ENCODE data around the gene KLHDC3.

The KLHDC3 gene, protein sequence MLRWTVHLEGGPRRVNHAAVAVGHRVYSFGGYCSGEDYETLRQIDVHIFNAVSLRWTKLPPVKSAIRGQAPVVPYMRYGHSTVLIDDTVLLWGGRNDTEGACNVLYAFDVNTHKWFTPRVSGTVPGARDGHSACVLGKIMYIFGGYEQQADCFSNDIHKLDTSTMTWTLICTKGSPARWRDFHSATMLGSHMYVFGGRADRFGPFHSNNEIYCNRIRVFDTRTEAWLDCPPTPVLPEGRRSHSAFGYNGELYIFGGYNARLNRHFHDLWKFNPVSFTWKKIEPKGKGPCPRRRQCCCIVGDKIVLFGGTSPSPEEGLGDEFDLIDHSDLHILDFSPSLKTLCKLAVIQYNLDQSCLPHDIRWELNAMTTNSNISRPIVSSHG

DNA sequence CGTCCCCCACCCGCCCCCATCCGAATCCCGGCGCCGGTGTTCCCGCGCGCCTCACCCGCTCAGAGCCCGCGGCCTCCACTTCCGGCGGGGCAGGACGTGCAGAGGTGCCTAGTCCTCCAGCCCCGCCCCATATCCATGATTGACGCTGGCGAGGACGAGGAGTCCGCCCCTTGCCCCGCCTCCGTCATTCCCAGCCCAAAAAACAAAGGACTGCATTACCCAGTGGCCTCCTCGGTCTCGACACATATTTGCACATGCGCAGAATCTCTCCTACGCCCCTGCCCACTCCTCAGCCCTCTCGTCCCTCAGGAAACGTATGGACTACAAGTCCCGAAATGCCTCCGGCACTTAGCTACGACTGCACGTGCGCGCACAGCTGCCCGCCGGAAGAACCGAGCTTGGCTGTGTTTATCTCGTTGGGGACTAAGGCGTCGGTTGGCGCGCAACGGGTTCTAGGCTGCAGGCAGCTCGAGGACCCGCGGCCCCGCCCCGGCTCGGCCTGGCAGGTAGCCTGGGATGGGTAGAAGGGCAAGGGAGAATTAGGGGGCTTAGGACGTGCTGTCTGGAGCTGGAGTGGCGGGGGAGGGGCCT is at the start of gene KLHDC3, which contains the start of gene MEA1:
TSS of gene KLHDC3 (plus strand) at position 407 of the 591 bp plus-strand sequence. CDS start 2,944 bp downstream, outside the sequence.
TSS of gene MEA1 (minus strand) at position 104 of the 591 bp plus-strand sequence. CDS start 133 bp downstream, outside the sequence.
- peak; percentile 99 for DNase-seq (ENCODE audit: low read depth in 2 of 2)

DNA sequence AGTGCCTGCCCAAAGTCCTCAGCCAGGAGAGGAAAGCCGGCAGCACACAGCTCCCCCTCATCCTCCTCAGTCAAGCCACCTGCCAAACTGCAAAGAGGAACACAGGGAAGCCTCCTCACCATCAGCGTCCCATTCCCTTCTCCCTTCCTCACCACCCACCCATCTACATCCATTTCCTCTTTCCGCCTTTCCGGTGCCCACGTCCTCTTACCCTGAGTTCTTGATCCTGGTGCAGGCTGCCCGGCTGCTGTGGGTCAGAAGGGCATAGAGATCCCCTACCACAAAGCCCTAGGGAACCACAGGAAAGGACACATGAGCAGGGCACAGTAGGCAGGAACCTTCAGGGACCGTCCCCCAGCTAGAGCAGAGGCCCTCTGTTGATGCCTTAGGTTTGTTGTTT is 47.5 kb upstream of the KLHDC3 start:
- DNase-seq (ENCODE audit: low read depth in 2 of 2), result no peak

DNA sequence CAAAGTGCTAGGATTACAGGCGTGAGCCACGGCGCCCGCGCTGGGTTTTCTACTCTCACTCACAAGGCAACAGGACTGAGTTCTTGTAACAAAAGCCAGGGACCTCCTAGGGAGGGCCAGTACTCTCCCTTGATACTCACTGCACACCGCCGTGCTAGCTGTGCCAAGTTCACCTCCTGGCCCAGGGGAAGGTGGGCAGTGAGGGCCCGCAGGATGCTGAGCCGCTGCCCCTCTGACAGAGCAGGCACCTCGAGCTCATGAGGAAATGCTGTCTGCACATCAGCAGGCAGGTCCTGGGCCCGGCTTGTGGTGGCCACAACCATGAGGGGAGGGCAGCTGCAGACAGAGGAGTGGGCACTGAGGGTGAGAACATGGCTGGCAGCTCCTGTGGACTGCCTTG is 46.8 kb upstream of the KLHDC3 start:
- no peak for DNase-seq (ENCODE audit: low read depth in 2 of 2)

DNA sequence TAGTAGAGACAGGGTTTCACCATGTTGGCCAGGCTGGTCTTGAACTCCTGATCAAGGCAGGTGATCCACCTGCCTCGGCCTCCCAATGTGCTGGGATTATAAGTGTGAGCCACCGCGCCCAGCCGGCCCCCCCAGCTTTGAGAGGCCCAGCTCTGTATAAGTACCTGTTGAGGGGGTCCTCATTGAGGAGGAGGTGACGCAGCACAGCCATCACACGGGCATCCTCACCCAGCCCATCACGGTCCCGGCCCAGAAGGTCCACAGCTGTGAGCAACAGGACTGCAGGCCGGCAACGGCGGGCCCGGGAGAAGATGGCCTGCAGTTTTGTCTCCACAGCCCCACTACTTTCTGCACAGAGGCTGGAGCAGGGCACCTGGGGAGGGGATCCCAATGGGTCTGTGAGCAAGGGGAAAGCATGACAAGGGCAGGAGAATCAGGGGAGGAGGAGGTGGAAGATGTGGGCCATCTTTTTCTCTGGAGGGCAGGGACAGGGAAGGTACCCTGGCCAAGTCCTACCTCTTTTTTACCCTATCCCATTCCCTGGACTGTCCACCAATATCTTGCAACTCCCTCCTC is 45.8 kb upstream of the KLHDC3 start:
- DNase-seq (ENCODE audit: low read depth in 2 of 2), result no peak

DNA sequence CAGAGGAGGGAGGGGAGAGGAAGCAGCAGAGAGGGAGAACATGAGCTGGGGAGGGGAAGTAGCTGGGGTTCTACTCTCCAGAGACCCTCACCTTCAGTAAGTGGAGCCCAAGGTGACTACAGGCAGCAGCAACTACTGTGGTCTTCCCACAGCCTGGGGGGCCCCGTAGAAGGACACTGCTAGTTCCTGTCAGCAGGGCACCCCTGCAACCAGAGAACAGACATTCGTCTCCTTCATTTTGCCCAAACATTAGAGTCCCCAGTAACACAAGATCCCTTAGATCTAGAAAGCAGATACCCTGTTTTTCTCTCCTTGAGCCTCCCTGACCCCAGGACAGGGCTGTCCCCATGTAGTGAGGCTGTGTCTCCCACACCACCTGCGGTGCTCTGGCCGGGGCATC is 45.3 kb upstream of the KLHDC3 start:
- DNase-seq (ENCODE audit: low read depth in 2 of 2), result no peak

DNA sequence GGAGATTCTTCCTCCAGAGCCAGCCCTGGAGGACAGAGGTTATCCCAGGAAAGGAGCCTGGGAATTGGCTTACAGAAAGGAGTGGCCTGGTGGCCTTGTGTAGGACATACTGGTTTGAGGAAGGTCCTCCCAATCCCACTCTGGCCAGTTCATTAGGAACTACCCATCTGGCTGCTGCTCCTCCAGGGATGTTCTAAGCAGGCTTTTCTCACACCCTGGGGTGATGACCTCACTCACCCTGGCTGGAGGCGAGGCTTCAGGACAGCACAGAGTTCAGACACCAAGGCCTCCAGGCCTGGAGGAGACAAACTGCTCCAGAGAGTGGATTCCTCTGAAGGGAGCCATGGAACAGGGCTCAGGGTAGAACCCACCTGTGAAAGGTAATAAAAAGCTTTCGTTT is 44.6 kb upstream of the KLHDC3 start:
- DNase-seq (ENCODE audit: low read depth in 2 of 2), result no peak

DNA sequence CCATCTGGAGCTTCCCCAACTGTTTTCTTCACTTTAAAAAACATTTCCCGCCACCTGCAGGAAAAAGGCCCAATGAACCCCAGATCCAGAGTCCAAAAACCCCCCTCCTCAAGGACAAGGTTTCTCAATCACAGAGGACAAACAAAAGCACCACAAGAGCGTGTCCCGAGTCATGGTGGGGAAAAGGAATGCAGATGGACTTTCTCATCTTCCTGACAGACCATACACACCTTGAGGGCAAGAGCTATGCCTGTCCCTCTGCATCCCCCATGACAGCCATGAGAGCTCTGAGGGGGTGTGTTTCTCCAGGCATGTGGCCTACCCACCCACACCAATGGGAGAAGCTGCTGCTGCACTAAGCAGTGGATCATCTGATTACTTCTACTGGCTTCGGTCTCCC is 44.1 kb upstream of the KLHDC3 start:
- DNase-seq (ENCODE audit: low read depth in 2 of 2), result no peak

DNA sequence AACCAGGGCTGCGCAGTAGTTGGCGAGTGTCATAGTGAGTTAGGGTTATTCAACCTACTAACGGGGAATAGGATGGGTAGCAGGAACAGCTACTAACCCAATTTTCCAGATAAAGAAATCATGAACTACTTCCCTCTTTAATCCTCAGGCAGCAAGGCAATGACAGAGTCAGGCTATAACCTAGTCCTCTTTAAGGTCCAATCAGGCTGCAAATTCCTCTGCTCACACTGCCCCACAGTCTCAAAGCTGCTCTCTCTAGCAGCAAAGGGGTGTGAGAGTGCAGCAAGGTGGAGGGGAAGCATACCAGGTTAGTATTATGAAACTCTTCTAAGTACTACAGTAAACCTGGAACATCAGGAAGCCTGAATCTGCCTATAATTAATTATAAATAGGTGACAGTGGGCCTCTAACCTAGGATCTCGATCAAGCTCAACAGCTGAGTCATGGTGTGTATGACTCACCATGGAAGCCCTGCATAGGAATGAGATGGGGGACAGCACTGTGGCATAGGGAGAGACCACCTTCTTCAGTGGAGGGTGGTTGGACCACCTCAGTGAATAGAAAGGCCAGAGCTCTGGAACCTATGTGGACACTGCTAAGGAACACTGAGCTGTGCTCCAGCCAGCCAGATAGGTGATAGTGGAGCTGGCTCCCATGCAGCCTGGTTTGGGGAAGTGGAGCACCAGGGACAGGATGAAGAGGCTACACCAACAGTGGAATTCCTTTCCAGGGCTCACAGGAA is 43.0 kb upstream of the KLHDC3 start:
- no peak for DNase-seq (ENCODE audit: low read depth in 2 of 2)

DNA sequence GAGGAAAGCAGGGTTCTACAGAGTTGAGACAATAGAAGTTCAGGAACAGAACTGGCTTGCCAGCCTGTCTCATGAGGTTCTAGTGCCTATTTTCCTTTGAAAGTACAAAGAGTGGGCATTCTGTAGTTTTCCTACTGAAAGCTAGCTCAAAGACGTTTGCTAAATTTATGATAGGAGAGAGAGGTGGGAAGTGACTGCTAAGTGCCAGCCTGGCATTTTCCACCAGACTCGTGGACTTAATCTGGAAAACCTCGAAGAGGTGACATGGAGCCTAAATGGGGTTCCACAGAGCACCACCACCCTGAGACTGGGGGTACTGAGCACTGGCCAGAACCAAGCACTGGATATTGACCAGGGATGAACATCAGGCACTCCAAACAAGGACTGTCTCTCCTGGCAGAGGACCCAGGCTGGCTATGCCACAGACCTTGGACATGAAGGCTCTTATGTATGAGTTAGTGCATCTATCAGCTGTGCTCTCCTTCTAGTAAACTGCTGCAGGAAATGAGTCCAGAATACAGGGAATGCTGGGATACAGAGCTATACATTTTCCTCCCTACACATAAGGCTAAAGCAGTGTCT is 42.2 kb upstream of the KLHDC3 start:
- DNase-seq (ENCODE audit: low read depth in 2 of 2), result no peak

DNA sequence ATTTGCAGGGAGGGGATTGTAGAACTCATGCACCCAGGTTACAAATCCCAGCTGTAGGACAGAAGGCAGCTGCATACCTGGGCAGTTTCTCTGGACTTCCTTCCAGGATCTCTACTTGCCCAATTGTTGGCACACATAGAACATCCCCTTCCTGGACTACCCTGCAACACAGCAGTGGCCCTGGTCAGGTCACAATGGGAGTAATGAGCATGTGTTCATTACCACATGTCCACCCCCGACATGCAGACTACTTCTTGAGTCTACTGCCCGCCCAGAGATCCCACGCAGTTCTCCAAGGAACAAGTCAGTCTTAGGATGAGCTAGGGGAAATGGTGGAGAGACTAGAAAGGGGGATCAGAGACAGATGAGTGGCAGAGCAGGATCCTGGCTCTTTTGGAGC is 40.1 kb upstream of the KLHDC3 start:
- DNase-seq (ENCODE audit: low read depth in 2 of 2), result no peak

DNA sequence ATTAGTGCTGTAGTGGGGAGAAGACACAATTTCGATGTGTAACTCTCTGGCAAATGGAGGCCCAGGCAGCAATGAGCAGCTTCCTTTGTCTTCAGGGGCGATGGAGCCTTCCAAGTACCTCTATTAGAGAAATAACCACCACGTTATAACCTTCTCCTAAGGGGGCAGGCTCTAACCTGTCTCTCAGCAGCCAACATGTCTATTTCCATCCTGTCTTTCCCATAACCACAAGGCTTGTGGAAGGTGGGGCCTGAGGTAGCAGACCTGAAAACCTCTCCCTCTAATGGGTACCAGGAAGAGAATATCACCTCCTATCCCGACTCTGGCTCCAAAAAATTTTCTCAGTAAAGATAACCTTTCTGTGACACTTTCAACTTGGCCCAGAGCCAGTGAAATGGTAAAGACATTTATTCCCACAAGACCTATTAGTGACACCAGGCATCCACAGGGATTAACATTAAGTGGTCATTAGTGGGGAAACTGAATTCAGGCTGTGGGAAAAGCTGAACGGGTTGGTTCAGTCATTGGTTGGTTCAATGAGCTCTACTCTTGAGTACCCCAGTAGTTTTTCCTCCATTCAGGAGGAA is 39.0 kb upstream of the KLHDC3 start:
- DNase-seq (ENCODE audit: low read depth in 2 of 2), result no peak

DNA sequence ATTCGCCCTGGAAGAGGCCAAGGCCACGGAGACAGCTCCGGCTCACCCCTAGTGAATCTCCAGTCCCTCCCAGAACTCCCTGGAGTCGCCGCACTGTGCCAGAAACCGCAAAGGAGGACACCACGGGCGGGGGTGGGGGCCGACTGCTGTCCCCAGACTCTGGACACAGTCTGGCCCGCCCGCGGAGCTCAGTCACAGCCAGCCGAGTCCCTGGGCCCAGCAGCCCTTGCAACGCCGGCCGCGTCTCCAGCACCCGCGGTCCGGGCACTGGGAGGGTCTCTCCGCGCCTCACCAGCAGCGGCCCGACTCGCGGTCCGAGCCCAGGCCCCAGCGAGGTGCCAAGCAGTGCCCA is 35.6 kb upstream of the KLHDC3 start:
- DNase-seq (ENCODE audit: low read depth in 2 of 2), result no peak

DNA sequence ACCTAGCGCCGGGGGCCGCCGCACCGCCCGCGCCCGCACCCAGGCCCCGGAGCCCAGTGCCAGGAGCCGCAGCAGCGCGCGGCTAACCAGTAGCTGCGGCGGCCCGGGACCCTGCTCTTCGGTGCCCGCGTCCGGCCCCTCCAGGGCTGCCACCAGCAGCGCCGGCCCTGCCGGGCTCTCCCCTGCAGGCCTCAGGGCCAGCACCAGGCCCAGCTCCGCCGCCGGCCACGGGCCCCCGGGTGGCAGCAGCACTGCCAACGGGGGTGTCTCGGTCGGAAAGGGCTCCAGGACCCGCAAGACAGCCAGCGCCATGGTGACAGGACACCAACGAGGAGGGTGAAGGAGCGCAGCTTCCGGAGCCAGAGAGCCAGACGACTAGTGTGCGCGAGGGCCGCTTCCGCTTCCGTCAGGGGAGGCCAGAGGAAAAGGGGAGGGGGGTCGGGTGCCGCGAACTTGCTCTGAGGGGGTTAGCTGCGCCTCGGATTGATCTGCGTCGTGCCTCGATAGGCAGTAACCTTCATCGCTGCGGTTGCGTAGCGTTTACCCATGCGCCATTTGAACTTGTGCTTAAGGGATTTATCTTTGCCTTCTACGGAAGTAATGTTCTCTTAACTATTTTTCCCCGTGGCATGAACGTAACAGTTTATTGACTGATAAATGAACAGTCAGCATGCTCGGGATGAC is 35.1 kb upstream of the KLHDC3 start, which contains the start of gene PEX6:
TSS of gene PEX6 (minus strand) at position 343 of the 684 bp plus-strand sequence. CDS start at position 312, 31 bp downstream.
- DNase-seq (ENCODE audit: low read depth in 2 of 2), result peak; percentile 88 to 91

DNA sequence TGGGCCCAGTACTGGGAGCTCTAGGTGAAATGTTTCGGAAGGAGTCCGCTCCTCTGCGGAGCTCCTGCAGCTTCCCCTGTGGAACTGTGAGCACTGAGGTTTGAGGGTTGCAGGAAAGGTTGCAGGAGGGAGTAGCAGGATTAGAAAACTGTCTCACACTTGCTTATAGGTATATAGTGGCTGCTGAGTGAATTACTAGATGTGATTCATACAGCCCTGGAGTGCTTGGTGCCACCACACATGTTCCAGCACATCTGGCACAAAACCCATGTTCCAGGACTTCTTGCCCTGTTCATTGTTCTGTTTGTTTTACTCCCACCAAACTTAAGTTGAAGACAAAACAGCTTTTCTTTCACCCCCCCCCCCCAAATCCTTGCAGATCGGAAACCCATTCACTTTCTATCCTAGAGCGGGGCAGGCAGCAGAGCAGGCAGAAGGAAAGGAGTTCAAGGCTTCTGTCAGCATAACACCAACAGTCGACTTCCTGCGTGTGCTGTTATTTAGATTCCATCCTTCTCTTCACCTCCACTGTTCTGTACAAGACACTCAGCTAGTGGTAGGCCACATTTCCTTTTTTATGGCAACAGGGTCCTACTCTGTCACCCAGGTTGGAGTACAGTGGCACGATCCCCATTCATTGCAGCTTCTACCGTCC is 34.4 kb upstream of the KLHDC3 start:
- no peak for DNase-seq (ENCODE audit: low read depth in 2 of 2)

DNA sequence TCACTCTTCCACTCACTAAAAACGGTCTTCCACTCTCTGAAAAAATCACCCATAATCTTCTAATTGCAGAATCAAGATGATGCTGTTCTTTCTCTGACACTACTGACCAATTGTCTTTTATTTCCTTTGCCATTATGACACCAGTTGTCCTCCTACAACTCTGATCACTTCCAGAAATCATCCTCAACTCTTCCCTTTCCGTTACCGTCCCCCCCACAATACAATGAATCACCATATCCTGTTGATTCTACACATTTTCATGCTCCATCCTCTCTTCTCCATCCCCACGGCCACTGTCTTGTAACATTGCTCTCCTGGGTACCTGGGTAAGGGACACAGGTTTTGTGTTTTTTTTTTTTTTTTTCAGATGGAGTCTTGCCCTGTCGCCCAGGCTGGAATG is 32.2 kb upstream of the KLHDC3 start:
- no peak for DNase-seq (ENCODE audit: low read depth in 2 of 2)

DNA sequence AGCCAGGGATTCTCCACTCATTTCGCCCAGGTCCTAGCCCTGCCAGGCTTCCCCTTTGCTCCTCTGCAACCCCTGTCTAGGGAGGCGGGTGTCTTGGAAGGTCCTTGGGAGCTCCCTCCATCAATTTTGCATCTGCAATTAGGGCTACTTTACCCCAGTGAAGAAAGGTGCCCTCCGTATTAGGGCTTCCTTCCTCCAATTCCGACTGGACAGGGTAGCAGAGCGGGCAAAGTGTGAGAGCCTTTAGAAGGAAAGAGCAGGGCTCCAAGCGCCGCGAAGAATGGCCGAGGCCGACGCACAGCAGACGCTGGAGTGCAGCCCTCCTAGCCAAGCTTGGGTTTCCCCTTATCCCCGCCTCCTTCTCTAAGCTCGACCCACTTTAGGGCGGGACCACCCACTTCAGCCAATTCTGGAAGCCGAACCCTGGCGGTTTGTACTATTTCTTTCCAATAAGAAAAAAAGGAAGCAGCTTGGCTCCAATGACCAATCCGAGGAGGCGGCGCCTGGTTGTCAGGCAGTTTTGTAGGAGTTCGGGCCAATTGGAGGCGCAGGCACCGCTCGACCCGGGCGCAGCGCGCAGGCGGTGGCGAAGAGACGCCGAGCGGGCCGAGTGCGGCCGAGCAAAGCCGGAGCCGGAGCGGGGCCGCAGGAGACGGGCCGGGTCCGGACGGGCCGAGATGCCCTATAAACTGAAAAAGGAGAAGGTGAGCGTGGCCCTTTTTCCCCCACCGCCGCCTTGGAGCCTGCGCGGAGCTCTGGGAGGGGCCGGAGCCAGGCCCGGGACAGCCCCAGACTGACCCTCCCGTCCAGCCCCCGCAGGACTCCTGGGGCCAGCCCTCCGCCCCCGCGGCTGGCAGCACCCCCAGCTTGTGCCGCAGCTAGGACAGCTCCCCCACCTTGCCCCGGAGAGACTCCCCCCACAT is 29.8 kb upstream of the KLHDC3 start, which contains the start of gene PPP2R5D:
TSS of gene PPP2R5D (plus strand) at position 570 of the 923 bp plus-strand sequence. CDS start at position 678, 108 bp downstream.
- peak; percentile 94 to 95 for DNase-seq (ENCODE audit: low read depth in 2 of 2)

DNA sequence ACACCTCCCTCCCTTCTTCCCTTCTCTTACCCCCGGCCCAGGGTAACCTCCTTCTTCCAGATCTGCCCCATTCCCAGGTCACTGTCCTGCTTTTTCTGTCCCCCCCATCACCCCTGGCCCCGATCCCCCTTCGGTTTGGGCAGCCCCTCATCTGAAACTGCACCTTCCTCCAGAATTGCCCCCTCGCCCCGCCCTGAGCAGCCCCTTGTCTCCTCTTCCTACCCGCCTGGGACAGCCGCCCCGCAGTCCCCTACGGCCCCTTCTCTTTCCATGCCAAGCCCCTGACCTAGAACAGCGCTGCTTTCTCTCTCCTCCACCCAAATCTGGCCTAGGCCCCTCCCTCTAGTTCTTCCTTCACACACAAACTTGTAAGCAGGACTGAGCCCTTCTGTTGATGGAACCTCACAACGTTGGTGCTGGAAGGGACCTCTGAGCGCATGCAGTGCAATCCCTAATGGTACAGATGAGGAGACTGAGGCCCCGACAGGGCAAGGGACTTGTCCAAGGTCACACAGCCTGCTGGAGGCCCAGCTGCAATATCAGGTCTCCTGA is 29.0 kb upstream of the KLHDC3 start:
- no peak for DNase-seq (ENCODE audit: low read depth in 2 of 2)

DNA sequence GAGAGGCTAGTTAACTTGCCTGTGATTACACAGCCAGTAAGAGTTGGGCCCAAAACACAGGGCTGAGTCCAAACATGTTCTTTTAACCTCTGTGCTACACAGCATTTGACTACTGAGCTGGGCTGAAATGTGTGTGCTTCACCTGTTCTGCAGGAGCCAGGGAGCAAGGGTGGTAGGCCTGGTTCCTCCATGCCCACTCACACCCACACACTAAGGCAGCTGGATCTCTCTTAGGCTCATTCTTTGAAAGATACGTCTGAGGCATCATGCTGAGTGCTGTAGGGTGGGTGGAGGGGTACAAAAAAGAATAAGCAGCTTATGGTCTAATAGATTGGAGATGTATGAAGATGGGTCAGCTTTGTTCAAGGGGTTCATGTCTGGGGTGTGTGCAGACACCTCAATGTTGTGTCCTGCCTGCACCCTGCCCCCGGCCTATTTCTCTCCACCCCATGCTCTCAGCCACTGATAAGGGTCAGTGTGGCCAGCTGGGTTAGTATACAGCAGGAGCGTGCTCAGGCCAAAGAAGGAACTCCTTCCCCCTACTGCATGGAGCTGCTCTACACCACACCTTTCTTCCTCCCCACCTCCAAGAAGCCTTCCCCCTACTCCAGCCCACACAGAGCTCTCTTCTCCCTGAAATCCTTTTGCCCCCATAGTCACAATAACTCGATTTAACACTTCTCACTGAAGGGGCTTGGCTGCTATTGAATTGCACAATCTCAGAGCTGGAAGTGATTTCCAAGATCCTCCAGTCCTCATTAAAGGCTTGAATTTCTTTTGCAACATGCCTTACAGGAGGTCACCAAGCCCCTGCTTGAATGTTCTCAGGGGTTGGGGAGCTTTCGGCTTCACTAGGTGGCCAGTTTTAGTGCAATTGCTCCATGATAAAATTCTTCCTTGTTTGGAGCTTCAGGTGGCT is 26.3 kb upstream of the KLHDC3 start:
- DNase-seq (ENCODE audit: low read depth in 2 of 2), result no peak

Measured in stimulated activated CD8-positive, alpha-beta memory T cell treated with anti-CD3 and anti-CD28 coated beads, Interleukin-15, amount 100 ng/mL, for 48 hours (primary cell).